GM23248 (cell line): ENCODE data around the gene PPP2R1B.

Experiments used
- EZH2 ChIP-seq: fragments of 200-600 bp; sonication (generic); IDR thresholded peaks from 2 replicates; pipeline ENCODE4 v1.6.1; 2018; ENCODE audit warnings: antibody characterized with exemption, mild to moderate bottlenecking; ENCODE audit not compliant: insufficient read depth, poor library complexity, severe bottlenecking
- EZH2phosphoT487 ChIP-seq: fragments of 200-600 bp; sonication (generic); IDR thresholded peaks from 2 replicates; pipeline ENCODE4 v1.6.1; 2018; ENCODE audit warnings: antibody characterized with exemption, moderate library complexity, mild to moderate bottlenecking, low read depth; ENCODE audit not compliant: insufficient read depth

DNA sequence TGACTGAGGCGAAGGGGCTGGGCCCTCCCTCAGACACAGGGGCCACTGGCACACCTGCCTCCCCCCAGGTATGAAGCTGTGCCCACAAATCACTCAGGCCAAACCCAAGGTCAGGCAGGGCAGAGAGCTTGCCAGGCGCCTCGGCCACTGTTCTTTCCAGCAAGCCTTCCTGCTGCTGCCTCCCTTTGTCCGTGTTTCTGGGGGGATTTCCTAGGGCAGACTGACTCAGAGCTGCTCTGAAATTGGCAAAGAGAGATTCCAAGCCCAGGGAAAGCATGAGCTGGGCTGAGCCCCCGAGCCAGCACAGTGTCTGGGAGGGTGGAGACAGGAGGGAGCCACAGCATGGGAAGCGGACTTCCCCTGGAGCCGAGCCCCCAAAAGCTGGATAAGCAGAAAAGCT, 33.2 kb downstream of the PPP2R1B start:
- TF ChIP-seq EZH2phosphoT487 (no peak), EZH2 (no peak)
